Duodenal mucosa (tissue), 2 donors: ENCODE results near the gene BGN.

Experiments
- H3K27ac ChIP-seq: one replicate; pipeline ENCODE4 v1.7.0; 2013; ENCODE audit warnings: low read depth, low read length
- H3K27me3 ChIP-seq, 2 donors: one replicate each; pipeline ENCODE4 v1.7.0; 2013; ENCODE audit warnings: low read length in 2 of 2, control low read depth in 1 of 2; ENCODE audit not compliant: insufficient read depth in 2 of 2, control insufficient read depth in 1 of 2
- H3K36me3 ChIP-seq, 2 donors: one replicate each; pipeline ENCODE4 v1.7.0; 2013; ENCODE audit warnings: low read length in 2 of 2, control low read depth in 1 of 2; ENCODE audit not compliant: insufficient read depth in 2 of 2, control insufficient read depth in 1 of 2
- H3K4me1 ChIP-seq, 2 donors: one replicate each; pipeline ENCODE4 v1.7.0; 2013; ENCODE audit warnings: low read length in 2 of 2, control low read depth in 1 of 2; ENCODE audit not compliant: insufficient read depth in 2 of 2, control insufficient read depth in 1 of 2
- H3K4me3 ChIP-seq, 2 donors: one replicate each; pipeline ENCODE4 v1.7.0; 2013; ENCODE audit warnings: low read length in 2 of 2, low read depth in 1 of 2
- H3K9ac ChIP-seq, 2 donors: one replicate each; pipeline ENCODE4 v1.7.0; 2013; ENCODE audit warnings: low read length in 2 of 2, low read depth in 1 of 2
- H3K9me3 ChIP-seq, 2 donors: one replicate each; pipeline ENCODE4 v1.7.0; 2013; ENCODE audit warnings: low read length in 2 of 2, control low read depth in 1 of 2; ENCODE audit not compliant: control insufficient read depth in 1 of 2

BGN gene

DNA sequence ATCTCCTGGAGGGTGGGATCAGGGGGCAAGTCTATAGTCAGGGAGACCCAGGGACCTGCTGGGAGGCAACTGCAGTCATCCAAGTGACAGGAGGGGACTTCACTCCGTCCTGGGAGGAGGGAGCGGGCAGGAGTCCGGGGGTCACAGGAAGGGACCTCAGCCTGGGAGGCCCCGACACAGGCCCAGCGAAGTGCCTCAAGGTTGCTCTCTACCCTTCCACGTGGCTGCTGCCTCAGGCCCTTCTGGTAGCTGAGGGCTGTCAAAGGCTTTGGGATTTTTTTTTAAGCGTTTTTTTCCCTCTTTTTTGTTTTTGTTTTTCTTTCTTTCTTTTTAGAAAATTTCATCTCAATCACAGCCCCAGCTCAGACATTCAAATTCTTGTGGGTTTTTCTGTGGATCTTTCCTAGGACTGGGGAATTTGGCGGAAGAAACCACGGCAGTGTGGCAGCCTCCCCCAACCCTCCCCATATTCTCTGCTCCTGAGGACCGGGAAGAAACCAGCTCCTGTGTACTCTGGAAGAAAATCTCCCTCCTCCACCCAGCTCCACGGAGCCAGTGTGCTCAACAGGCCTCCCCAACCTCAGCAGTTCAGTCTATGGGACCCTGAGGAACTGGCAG is 23.0 kb upstream of the BGN start:
- Histone ChIP-seq H3K9me3 (no peaks in the 10 kb centered on the region), H3K27ac (no peak overlapping the region)

DNA sequence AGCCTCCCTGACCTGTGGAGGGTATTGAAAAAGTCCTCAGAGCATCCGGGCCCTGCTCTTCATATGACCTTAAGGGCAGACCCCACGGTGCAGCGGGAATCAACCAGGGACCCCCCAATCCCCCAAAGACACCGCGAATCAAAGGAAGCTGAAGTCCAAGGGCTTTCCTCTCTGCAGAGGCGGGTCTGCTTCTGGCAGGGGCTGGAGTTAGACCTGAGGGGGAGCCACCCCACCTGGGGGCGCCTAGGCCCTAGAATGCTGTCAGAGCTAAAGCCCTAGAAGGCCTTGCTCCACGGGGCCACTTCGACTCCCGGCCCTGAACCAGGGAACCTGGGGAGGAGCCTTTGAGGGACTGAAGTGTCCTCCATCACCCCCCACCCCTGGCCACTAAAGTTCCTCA is 21.7 kb upstream of the BGN start:
- Histone ChIP-seq H3K4me3 (no peak overlapping the region), H3K4me1 (peaks cover 0 to 7% of the 10 kb centered on the region in 2 donors), H3K27me3 (no peaks in the 10 kb centered on the region), H3K27ac (no peak overlapping the region), H3K9me3 (no peaks in the 10 kb centered on the region), H3K9ac (no peak overlapping the region), H3K36me3 (peaks cover 0 to 6% of the 10 kb centered on the region in 2 donors)

More for the DNA sequence above, 23.0 kb upstream of the BGN start:
- Histone ChIP-seq H3K36me3 (peaks cover 0 to 6% of the 10 kb centered on the region in 2 donors), H3K27me3 (no peaks in the 10 kb centered on the region), H3K4me3 (no peak overlapping the region), H3K4me1 (peaks cover 0 to 7% of the 10 kb centered on the region in 2 donors), H3K9ac (no peak overlapping the region)

GRCh38 chrX:153474266-153474665 is 20.5 kb upstream of the BGN start:
- no peak overlapping the region for H3K27ac ChIP-seq
- peaks cover 0 to 6% of the 10 kb centered on the region in 2 donors for H3K4me1 ChIP-seq
- H3K9ac ChIP-seq: no peak overlapping the region
- no peak overlapping the region for H3K4me3 ChIP-seq
- H3K9me3 ChIP-seq: no peaks in the 10 kb centered on the region
- H3K27me3 ChIP-seq: no peaks in the 10 kb centered on the region
- H3K36me3 ChIP-seq: no peaks in the 10 kb centered on the region

DNA sequence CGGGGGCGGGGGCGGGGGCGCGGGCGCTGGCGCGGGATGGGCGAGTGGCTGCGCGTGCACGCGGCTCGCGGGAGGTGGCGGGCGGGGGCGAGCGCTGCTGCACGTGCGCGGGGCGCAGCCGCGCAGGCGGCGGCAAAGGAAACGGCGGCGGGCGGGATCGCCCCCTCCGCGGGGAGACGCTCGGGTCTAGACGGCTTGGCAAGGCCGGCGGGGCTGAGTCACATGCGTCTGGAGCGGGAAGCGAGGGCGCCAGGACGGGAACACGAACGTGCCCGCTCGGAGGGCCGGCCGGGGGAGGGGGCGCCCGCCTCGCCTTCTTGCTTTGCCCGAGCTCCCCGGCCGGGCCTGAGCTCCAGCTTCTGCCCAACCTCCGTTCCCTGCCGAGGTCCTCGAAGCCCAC is 20.1 kb upstream of the BGN start:
- H3K4me3 ChIP-seq: no peak overlapping the region
- no peaks in the 10 kb centered on the region for H3K27me3 ChIP-seq
- H3K9ac ChIP-seq: no peak overlapping the region
- no peak overlapping the region for H3K27ac ChIP-seq
- peaks cover 0 to 1% of the 10 kb centered on the region in 2 donors for H3K4me1 ChIP-seq
- no peaks in the 10 kb centered on the region for H3K36me3 ChIP-seq
- no peaks in the 10 kb centered on the region for H3K9me3 ChIP-seq

GRCh38 chrX:153475271-153475670 is 19.5 kb upstream of the BGN start:
- H3K36me3 ChIP-seq: no peaks in the 10 kb centered on the region
- no peaks in the 10 kb centered on the region for H3K4me1 ChIP-seq
- H3K9me3 ChIP-seq: no peaks in the 10 kb centered on the region
- no peak overlapping the region for H3K9ac ChIP-seq
- H3K27me3 ChIP-seq: no peaks in the 10 kb centered on the region
- no peak overlapping the region for H3K27ac ChIP-seq
- H3K4me3 ChIP-seq: no peak overlapping the region

GRCh38 chrX:153475751-153476281 is 19.0 kb upstream of the BGN start:
- Histone ChIP-seq H3K27ac (no peak overlapping the region), H3K9ac (no peak overlapping the region), H3K9me3 (no peaks in the 10 kb centered on the region), H3K4me3 (no peak overlapping the region), H3K4me1 (no peaks in the 10 kb centered on the region), H3K36me3 (no peaks in the 10 kb centered on the region), H3K27me3 (no peaks in the 10 kb centered on the region)

- no peaks in the 10 kb centered on the region for H3K4me1 ChIP-seq
- no peak overlapping the region for H3K4me3 ChIP-seq
- no peak overlapping the region for H3K27ac ChIP-seq
- H3K27me3 ChIP-seq: no peaks in the 10 kb centered on the region
- no peak overlapping the region for H3K9ac ChIP-seq
- H3K9me3 ChIP-seq: no peaks in the 10 kb centered on the region
- no peaks in the 10 kb centered on the region for H3K36me3 ChIP-seq
These were observed 18.0 kb upstream of the BGN start for GRCh38 chrX:153476666-153477363.

DNA sequence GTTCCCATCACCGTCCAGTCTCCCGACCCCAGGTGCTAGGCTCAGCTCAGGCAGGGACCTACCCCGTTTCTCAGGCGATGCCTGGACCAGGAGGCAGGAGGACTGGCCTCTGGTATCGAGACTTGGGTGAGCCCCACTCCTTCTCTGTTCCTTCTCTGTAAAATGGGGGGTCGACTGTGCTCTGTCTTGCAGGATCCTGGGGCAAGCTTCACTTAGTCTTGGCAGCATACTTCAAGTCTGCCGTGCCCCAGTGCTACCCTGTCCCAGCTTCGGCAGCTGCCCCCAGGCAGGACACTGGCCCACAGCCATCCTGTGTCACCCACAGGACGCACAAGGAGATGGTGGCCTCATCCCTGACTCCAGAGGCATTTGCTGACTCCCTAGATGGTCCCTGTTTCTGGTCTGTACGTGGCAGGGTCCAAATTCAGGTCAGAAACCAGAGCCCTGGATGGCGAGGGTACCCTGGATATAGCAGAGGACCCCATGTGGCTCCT is 17.4 kb upstream of the BGN start:
- H3K36me3 ChIP-seq: no peaks in the 10 kb centered on the region
- no peaks in the 10 kb centered on the region for H3K27me3 ChIP-seq
- H3K4me3 ChIP-seq: no peak overlapping the region
- no peak overlapping the region for H3K27ac ChIP-seq
- no peak overlapping the region for H3K9ac ChIP-seq
- no peaks in the 10 kb centered on the region for H3K4me1 ChIP-seq
- no peaks in the 10 kb centered on the region for H3K9me3 ChIP-seq

DNA sequence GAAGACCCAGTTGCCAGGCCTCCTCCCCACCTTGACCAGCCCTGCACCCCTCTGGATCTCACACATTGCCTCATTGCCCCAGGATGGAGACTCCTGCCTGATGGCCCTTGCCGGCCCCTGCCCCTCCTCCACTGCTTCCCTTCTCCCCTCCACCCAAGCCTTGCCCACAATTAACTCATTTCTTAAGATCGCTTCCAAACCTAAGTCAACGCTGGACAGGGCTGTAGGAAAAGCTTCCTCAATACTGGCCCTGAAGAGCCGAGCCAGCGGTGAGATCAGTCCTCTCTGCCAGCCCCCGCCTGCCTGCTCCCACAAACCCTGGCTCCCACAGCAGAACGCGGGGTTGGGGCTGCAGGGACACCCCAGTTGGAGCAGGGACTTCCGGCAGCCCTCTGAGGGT is 16.9 kb upstream of the BGN start:
- H3K4me3 ChIP-seq: no peak overlapping the region
- no peaks in the 10 kb centered on the region for H3K36me3 ChIP-seq
- H3K9me3 ChIP-seq: no peaks in the 10 kb centered on the region
- H3K9ac ChIP-seq: no peak overlapping the region
- H3K4me1 ChIP-seq: no peaks in the 10 kb centered on the region
- no peak overlapping the region for H3K27ac ChIP-seq
- no peaks in the 10 kb centered on the region for H3K27me3 ChIP-seq

- Histone ChIP-seq H3K4me1 (no peaks in the 10 kb centered on the region), H3K27ac (no peak overlapping the region), H3K27me3 (no peaks in the 10 kb centered on the region), H3K4me3 (no peak overlapping the region), H3K9me3 (no peaks in the 10 kb centered on the region), H3K36me3 (no peaks in the 10 kb centered on the region), H3K9ac (no peak overlapping the region)
These were observed 16.0 kb upstream of the BGN start for GRCh38 chrX:153478746-153479145.
